HG03025 (cell line): ENCODE results near the gene ADAMTS9.

Experiments
- ATAC-seq: cut with Tn5 transposase; IDR thresholded peaks from one replicate; pipeline ENCODE4 v1.9.1; 2021; ENCODE audit warnings: mild to moderate bottlenecking, moderate library complexity; ENCODE audit not compliant: unreplicated experiment, low FRiP score

Gene ADAMTS9

GRCh38 chr3:64625381-64625780 is 62.4 kb downstream of the ADAMTS9 start:
- no peak for ATAC-seq

DNA sequence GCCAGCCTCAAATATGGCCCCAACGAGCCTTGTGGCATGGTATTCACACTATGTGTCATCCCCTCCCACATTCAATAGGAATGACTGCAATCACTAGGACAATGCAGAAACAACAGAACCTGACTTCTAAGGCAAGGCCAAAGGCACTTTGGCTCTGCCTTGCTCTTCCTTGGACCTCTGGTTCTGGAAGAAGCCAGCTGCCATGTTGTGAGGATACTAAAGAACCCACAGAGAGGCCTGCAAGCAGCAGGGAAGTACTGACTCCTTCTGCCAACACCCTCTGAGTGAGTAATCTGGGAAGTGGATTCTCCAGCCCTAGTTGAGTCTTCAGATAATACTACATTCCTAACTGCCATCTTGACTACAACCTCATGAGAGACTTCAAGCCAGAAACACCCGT is 64.7 kb downstream of the ADAMTS9 start:
- no peak for ATAC-seq

GRCh38 chr3:64621726-64622395 is 65.9 kb downstream of the ADAMTS9 start:
- ATAC-seq: no peak

- ATAC-seq: no peak
These were observed 66.5 kb downstream of the ADAMTS9 start for GRCh38 chr3:64621275-64621674.

- no peak for ATAC-seq
These were observed 67.8 kb downstream of the ADAMTS9 start for GRCh38 chr3:64620020-64620419.

DNA sequence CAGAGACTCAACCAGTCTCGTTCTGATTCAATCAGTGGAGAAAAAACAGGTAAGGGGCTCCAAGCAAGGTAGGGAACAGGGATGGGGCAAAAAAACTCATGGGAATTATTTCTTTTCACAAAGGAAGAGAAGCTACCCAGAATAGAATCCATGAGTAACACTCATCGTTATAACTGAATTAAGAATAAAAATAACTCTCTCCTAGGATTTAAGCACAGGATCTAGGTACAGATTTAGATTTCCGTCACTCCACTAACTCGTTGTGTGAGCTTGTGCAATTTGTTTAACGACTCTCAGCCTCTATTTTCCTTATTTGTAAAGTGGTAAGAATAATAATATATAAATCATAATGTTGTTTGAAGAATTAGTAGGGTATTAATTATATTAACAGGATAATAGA is 68.6 kb downstream of the ADAMTS9 start:
- no peak for ATAC-seq

GRCh38 chr3:64617610-64618009 is 70.2 kb downstream of the ADAMTS9 start:
- no peak for ATAC-seq

- no peak for ATAC-seq
These were observed 70.8 kb downstream of the ADAMTS9 start for GRCh38 chr3:64616953-64617352.

GRCh38 chr3:64612916-64613526 is 74.8 kb downstream of the ADAMTS9 start:
- no peak for ATAC-seq

DNA sequence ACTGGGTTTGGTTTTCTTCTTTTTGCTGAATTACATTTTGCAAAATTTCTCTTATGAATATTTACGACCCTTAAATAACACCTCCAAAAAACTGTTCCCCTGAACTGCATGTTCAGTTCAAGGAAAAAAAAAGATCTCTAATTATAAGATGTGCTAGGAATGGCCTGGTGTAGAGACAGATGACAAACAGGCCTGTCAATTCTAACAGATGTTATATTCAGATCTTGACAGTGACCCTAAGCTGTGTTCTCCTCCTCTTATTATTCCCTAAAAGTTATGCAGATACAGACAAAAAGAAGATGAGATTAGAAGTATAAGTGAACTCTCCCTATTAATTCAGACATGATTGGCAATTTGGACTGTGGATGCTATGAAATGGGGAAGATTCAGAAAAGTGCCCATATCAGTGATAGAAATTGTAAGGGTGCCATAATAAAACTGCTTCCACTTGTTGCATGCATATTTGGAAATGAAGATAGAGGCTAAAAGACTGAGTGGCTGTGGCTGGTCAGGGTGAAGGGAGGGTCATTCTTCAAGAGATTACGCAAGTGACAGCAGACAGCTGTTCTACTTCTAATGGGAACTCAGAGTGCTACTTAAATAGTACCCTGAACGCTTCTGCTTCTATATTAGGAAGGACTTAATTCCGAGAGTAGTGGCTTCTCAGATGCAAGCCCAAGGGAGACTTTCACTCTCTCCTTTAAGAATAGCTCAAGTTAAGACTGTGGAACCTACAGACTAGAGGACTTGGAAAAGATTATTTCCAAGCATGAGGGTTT is 75.5 kb downstream of the ADAMTS9 start:
- no peak for ATAC-seq

DNA sequence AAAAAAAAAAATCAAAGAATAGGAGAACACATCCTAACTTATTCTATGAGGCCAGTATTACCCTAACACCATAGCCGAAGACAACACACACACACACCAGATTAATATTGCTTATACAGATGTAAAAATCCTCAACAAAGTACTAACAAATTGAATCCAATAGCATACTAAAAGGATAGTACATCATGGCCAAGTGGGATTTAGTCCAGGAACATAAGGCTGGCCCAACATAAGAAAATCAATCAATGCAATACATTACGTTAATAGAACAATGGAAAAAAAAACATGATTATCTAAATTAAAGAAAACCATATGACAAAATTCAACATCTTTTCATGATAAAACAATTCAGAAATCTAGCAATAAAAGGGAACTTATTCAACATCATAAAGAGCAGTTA is 79.1 kb downstream of the ADAMTS9 start:
- ATAC-seq: no peak

GRCh38 chr3:64607032-64607551 is 80.7 kb downstream of the ADAMTS9 start:
- no peak for ATAC-seq

DNA sequence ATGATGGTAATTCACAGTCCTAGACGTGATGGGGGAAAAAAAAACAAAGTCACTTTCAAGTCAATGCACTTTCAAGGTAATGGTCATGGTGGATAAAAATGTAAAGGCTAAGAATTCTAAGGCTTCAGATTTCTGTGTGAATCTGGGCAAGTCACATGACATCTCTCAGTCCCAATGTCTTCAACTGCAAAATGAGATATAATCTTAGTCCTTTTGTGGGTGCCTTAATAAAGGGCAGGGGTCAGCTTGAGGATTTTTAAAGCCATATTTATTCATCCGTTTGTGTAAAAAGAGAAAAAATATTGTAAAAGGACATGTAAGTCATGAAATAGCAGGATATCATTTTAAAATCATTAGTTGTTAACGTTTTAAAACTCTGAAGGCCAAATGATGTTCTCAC is 83.5 kb downstream of the ADAMTS9 start:
- ATAC-seq: no peak

GRCh38 chr3:64601824-64602223 is 86.0 kb downstream of the ADAMTS9 start:
- no peak for ATAC-seq

- no peak for ATAC-seq
These were observed 87.4 kb downstream of the ADAMTS9 start for GRCh38 chr3:64600246-64600950.

DNA sequence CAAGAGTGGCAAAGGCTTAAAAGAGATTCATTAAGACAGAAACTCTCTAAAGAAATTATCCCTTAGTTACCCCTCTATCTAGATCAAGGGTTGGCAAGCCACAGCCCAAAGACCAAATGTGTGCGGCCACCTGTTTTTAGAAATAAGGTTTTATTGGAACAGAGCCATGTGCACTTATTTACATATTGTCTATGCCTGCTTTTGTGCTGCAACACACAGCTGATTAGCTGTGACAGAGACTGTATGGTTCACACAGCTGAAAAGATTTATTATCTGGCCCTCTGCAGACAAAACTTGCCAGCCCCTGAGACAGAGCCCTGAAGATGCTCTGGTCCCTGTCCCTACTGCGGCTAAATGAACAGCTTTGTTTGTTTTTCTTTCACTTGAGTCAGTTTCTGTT is 88.1 kb downstream of the ADAMTS9 start:
- ATAC-seq: no peak

- ATAC-seq: no peak
These were observed 92.5 kb downstream of the ADAMTS9 start for GRCh38 chr3:64595253-64595694.

DNA sequence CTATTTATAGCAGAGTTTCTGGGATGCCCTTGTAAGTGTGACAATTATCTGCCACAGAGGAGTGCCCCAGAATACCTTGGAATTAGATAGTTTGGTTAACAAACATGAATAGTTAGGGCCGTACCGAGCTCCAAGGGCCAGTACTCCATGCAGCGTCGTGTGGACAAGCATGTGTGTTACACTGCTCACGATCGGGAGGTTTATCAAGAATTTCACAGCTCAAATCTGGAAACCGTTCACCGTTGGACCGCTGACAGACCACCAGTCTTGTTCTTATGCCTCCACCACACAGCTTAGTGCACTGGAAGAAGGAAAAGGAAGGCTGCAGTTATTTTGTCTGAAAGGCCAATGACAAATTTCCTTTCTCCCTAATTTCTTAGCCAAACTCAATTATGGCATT is 93.7 kb downstream of the ADAMTS9 start:
- ATAC-seq: no peak

GRCh38 chr3:64593350-64593749 is 94.5 kb downstream of the ADAMTS9 start:
- no peak for ATAC-seq

DNA sequence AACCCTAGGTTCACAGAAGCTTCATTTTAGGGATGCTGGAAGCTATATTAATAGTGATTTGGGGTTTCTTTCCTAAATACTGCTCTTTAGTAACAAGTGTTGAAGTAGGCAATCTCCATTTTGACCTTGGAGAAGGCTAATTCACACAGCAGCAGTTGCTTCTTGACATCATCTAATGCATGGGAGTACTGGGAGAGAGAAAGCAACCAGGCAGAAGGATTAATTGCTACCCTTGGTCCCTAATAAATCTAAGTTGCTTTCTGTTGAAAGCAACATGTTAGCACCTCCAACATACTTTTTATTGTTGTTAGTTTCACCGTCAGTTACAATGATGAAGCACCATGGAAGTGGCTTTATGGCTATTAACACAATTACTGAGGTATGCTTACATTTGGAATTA is 96.2 kb downstream of the ADAMTS9 start:
- ATAC-seq: no peak

DNA sequence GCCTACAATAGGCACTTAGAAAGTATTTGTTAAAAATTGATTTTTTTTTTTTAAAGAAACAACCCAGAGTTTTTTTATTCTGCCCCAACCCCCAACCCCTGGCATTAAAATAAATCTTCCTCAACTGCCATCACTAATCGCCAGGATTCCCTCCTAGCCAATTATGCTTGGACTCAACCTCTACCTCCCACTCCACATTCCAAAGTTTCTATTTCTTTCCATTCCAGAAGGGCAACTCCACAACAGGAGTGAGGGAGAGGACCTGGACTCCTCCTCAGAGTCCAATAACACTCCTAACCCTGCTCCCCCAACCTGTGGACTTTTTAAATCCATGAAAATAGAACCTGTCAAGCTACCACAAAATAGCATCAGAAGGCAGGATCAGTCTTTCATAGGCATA is 99.4 kb downstream of the ADAMTS9 start:
- ATAC-seq: no peak
